ENCODE measurements around the gene HLCS.

Gene HLCS

DNA sequence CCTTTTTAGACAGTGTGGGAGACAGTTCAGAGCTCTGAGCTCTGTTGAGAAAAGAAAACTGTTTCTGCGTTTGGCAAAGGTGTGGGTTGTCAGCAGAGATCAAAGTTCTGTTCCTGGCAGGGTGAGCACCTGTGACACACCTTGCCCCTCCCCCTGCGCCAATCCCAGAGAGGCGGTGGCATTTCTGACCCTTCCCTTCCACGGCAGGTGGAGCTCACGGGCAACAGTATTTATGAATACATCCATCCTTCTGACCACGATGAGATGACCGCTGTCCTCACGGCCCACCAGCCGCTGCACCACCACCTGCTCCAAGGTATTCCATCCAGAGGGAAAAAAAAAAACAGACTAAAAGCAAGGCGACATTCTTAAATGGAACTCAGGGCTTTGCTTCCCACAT is 246.9 kb downstream of the HLCS start:
- DNase-seq (ENCODE audit: low spot score): peak; percentile 92

GRCh38 chr21:36718951-36719501 is 247.4 kb downstream of the HLCS start:
- DNase-seq (ENCODE audit: low spot score): peak; percentile 91

DNA sequence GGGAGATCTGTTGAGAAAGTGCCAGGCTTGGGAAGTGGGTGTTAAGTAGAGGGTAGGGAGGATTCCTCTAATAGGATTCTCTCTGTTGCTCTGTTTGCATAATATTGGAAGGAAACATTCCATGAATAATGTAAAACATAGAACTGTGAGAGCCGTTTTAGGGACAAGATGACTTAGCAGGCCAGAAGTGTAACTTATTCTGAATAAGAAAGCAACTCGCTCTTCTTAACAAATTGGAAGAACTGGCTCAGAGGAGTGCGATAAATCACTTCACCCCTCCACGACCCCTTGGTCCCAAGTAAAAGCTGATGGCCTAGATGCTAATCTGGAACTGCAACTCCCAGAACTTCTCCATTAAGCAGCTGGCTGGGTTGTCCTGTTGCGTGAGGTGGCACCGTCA is 248.5 kb downstream of the HLCS start:
- DNase-seq (ENCODE audit: low spot score): no peak

DNA sequence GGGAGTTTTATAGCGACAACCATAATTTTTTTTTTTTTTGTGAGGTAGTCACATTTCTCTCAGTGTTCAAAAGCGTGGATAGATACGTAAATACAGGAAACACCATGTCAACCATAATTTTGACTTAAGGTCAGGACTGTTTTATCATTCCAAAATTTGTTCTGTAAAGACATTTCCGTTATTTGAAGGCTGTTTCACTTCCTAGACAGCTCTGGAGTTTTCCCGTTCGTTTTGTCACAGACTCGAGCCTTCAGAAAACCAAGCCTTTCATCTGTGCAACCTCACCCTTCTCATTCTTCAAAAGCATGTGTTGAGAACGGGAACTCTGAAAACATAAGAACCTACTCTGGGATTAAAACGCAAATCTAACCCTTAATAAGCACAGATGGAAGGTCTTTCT is 249.6 kb downstream of the HLCS start:
- no peak for DNase-seq (ENCODE audit: low spot score)

DNA sequence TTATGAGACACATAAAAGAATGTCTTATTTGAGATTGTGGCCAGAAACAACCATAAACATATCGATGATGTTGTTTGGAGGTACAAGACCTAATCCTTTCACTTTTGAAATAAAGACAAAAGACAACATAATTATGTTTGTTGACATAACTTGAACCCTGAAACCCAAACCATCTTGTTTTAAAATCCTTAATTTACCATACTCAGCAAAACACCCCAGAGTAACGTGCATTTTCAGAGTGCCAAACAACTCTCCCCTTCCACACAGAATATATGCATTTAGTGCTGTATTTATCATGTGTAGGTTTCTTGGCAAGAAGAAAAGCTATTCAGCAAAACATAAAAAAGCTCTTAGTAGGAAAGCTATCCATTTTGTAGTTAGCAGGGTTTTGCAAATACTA is 250.1 kb downstream of the HLCS start:
- DNase-seq (ENCODE audit: low spot score): no peak

GRCh38 chr21:36713746-36714145 is 252.7 kb downstream of the HLCS start:
- DNase-seq (ENCODE audit: low spot score): no peak

DNA sequence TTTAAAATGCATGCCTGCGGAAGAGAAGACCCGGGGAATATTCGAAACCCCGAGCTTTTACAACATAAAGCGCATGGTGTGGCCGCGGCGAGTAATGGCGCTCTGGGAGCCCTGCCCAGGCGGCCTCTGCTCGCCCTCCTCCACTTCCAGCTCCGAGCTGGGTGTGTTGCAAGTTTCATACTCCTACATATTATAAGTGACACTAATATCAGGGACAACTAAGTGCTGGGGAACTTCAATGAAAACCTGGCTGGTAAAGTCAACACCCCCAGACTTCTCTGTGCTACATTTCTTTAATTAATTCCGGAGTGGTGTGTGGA is 255.8 kb downstream of the HLCS start:
- DNase-seq (ENCODE audit: low spot score): no peak

DNA sequence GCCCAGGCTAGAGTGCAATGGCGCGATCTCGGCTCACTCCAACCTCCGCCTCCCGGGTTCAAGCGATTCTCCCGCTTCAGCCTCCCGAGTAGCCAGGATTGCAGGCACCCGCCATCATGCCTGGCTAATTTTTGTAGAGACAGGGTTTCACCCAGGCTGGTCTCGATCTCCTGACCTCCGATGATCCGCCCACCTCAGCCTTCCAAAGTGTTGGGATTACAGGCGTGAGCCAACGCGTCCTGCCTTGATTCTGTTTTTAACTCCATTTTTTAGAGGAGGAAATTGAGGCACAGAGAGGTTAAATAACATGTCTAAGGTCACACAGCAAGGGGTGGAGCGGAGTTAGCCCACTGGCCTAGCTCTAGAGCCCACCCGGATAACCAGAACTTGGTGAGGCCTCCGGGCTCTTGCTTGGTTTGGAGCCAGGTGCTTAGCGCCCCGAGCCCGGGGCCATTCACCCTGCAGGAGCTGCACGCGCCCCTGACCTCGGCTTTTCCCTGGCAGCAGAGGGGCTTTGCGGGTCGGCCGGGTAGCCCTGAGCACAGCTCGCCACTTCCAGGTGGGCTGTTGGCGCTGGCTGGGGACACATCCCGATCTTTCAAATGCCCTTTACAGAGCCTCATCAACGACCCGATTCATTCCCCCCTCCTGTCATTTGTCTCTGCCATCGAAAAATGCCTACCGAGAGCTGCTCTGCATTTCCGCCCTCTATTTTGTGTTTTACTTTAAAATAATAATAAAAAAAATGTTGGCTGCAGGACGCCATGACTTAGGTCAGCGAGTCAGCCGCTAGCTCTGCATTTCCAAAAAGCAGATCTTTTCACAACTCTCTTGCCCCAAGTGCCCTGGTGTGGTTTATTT is 256.4 kb downstream of the HLCS start:
- DNase-seq (ENCODE audit: low spot score): no peak

- no peak for DNase-seq (ENCODE audit: low spot score)
Measured at GRCh38 chr21:36709030-36709867, 257.2 kb downstream of the HLCS start.

DNA sequence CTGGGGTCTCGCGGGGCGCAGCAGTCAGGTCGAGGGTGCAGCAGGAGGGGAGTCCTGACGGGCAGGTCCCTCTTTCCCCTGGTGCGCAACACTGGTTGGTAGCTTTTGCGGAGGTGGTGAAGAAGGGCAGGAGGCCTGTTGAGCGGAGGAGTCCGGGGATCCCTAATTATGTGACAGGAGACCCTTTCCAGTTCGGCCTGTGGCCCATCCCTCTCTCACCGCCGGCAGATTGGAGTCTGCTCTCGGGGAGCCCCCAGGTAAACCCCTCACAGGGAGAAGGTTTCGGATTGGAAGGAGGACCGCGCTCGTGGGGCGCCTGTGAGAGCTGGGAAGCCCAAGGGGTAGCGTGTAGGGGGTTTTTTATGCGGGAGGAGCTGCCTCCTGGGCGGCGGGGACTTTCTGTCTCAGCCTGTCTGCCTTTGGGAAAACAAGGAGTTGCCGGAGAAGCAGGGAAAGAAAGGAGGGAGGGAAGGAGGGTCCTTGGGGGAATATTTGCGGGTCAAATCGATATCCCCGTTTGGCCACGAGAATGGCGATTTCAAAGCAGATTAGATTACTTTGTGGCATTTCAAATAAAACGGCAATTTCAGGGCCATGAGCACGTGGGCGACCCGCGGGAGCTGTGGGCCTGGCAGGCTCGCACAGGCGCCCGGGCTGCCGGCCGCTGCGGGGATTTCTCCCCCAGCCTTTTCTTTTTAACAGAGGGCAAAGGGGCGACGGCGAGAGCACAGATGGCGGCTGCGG is 258.0 kb downstream of the HLCS start:
- no peak for DNase-seq (ENCODE audit: low spot score)

- no peak for DNase-seq (ENCODE audit: low spot score)
Measured at GRCh38 chr21:36707763-36708285, 258.6 kb downstream of the HLCS start.

GRCh38 chr21:36706951-36707762 is 259.3 kb downstream of the HLCS start:
- no peak for DNase-seq (ENCODE audit: low spot score)

- DNase-seq (ENCODE audit: low spot score): no peak
Measured at GRCh38 chr21:36706482-36706852, 260.0 kb downstream of the HLCS start.

GRCh38 chr21:36705679-36706481 is 260.6 kb downstream of the HLCS start:
- no peak for DNase-seq (ENCODE audit: low spot score)

DNA sequence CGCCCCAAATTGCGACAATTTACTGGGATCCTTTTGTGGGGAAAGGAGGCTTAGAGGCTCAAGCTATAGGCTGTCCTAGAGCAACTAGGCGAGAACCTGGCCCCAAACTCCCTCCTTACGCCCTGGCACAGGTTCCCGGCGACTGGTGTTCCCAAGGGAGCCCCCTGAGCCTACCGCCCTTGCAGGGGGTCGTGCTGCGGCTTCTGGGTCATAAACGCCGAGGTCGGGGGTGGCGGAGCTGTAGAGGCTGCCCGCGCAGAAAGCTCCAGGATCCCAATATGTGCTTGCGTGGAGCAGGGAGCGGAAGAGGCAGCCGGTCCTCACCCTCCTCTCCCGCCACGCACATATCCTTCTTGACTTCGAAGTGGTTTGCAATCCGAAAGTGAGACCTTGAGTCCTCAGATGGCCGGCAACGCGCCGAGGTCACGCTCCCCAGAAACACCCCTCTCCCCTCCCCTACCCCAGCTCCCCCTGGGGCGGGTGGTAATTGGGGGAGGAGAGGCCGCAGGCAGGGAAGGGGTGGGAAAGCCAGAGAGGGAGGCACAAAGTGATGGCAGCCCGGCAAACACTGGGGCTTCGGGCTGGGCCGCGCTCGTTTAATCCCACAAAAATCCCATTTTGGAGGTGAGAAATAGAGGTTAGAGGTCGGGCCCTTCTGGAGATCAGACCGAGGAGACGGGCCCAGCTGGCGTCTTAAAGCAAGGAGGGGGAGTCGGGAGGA is 261.4 kb downstream of the HLCS start:
- DNase-seq (ENCODE audit: low spot score): no peak

DNA sequence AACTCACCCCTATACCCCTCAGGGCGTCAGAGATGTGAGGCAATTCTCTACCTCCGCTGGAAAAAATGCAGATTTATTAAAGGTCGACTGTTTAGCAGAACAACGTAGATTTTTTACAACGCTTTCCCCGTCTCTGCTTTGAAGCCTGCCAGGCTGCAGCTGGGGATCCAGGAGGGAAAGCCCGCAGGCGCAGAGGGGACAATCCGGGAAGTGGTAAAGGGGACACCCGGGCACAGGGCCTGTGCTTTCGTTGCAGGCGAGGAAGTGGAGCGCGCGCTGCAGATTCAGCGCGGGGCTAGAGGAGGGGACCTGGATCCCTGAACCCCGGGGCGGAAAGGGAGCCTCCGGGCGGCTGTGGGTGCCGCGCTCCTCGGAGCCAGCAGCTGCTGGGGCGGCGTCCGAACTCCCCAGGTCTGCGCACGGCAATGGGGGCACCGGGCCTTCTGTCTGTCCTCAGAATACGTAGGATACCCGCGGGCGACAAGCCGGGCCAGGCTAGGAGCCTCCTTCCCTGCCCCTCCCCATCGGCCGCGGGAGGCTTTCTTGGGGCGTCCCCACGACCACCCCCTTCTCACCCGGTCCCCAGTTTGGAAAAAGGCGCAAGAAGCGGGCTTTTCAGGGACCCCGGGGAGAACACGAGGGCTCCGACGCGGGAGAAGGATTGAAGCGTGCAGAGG is 262.1 kb downstream of the HLCS start:
- DNase-seq (ENCODE audit: low spot score): no peak

- no peak for DNase-seq (ENCODE audit: low spot score)
Measured at GRCh38 chr21:36703626-36704280, 262.7 kb downstream of the HLCS start.

DNA sequence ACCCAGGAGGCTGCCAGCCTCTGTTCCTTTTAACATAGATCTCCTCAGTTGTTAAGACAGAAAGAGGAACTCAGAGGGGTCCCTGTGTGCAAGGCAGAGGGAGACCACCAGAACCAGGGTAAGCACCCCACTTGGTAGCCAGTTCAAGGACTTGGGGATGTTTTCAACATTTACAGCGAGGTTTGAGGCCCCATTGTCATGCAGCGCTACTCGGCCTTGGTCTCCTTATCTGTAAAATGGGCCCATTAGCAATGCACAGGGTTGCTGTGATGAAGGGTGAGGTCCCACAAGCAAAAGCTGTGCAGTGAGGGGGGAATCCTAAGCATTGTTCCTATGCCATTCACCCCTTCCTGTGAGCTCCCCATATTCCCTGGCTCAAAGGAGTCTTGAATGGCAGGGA is 263.3 kb downstream of the HLCS start:
- DNase-seq (ENCODE audit: low spot score): no peak

- no peak for DNase-seq (ENCODE audit: low spot score)
Measured at GRCh38 chr21:36702622-36702968, 263.9 kb downstream of the HLCS start.

All from SW480 (cell line).